K562 (cell line): ENCODE data around the gene TNFAIP8L2. TPM values are rescaled to one million over a fixed set of nuclear protein-coding genes. Genes with fewer than 3 reads are reported as not detected.

Experiments
- CBFA2T2 ChIP-seq: fragments of 450-650 bp; conservative IDR thresholded peaks from 2 replicates; pipeline ENCODE4 v1.6.1; 2017; ENCODE audit warnings: mild to moderate bottlenecking
- ERF ChIP-seq: fragments of 450-650 bp; formaldehyde crosslinking; IDR thresholded peaks from 2 replicates; pipeline ENCODE4 v1.4.0; 2020; ENCODE audit warnings: mild to moderate bottlenecking, mixed read lengths
- FOS ChIP-seq: IDR thresholded peaks from 3 replicates; pipeline ENCODE4 v1.6.1; 2011; ENCODE audit not compliant: insufficient read length; ENCODE audit errors: extremely low read depth
- FOXA1 ChIP-seq: fragments of 450-650 bp; IDR thresholded peaks from 2 replicates; pipeline ENCODE4 v1.6.1; 2016; ENCODE audit warnings: mild to moderate bottlenecking, borderline replicate concordance
- ILK ChIP-seq: fragments of 450-650 bp; IDR thresholded peaks from 2 replicates; pipeline ENCODE4 v1.6.1; 2016; ENCODE audit warnings: missing genetic modification characterization, low read depth, mild to moderate bottlenecking, missing compliant biosample characterization, moderate library complexity, borderline replicate concordance
- KAT7 ChIP-seq: sonication (generic); formaldehyde crosslinking; IDR thresholded peaks from 2 replicates; pipeline ENCODE4 v1.8.0; 2022; ENCODE audit warnings: missing genetic modification reagents, mild to moderate bottlenecking, borderline replicate concordance
- MAFF ChIP-seq: IDR thresholded peaks from 2 replicates; pipeline ENCODE4 v1.6.1; 2012; ENCODE audit warnings: low read length, improper control_type of control experiment
- TEAD2 ChIP-seq: fragments of 450-650 bp; IDR thresholded peaks from 2 replicates; pipeline ENCODE4 v1.6.1; 2016; ENCODE audit warnings: missing genetic modification characterization, control low read depth, missing compliant biosample characterization
- ZNF12 ChIP-seq: sonication (generic); formaldehyde crosslinking; IDR thresholded peaks from 2 replicates; pipeline ENCODE4 v1.4.0; 2020; ENCODE audit warnings: mild to moderate bottlenecking, missing genetic modification reagents
- ZNF507 ChIP-seq: conservative IDR thresholded peaks from 2 replicates; pipeline ENCODE4 v1.6.1; 2017; ENCODE audit warnings: missing genetic modification characterization, missing compliant biosample characterization
- ZNF707 ChIP-seq: fragments of 250-450 bp; sonication (Bioruptor Pico); conservative IDR thresholded peaks from 2 replicates; pipeline ENCODE4 v1.8.0; 2022; ENCODE audit warnings: inconsistent platforms, mild to moderate bottlenecking, moderate library complexity
- ZNF75A ChIP-seq: fragments of 450-650 bp; formaldehyde crosslinking; IDR thresholded peaks from 2 replicates; pipeline ENCODE4 v1.4.0; 2020; ENCODE audit warnings: mild to moderate bottlenecking
- ZNF778 ChIP-seq: fragments of 450-650 bp; formaldehyde crosslinking; IDR thresholded peaks from 2 replicates; pipeline ENCODE4 v1.4.0; 2020; ENCODE audit warnings: mild to moderate bottlenecking, moderate library complexity
- polyA plus RNA-seq, 8 experiments: library from polyadenylated mRNA; depleted of rRNA in 4 of 8; stranded (reverse) in 5 of 8; unstranded in 3 of 8; fragments of >200 nt; fragmentation: Nextera tagmentation in 2 of 8; fragmentation: Illumina TruSeq in 1 of 8; extraction: Ambion mirVana in 2 of 8; extraction: Trizol in 1 of 8; gene quantifications; 2 replicates each; pipeline versions ENCODE4 v1.2.1 to v1.2.3, GENCODE V29; 2011 to 2014; ENCODE audit warnings: inconsistent platforms in 1 of 8, missing spikeins in 1 of 8
- total RNA-seq, 7 experiments: library from RNA; depleted of rRNA in 6 of 7; stranded (reverse); fragments of >200 nt in 6 of 7; fragmentation: Illumina TruSeq in 2 of 7; extraction: Trizol in 2 of 7; gene quantifications; 2 replicates each; pipeline versions ENCODE4 v1.2.1 to v1.2.3, GENCODE V29; 2011 to 2021; ENCODE audit warnings: low replicate concordance in 1 of 7
- TF ChIP-seq, protein P1 (sequence below): fragments of 250-450 bp; sonication (Bioruptor Pico); IDR thresholded peaks from 2 replicates; pipeline ENCODE4 v1.5.0; 2021; ENCODE audit warnings: mild to moderate bottlenecking, moderate library complexity
- TF ChIP-seq, protein P2 (sequence below): fragments of 250-450 bp; sonication (Bioruptor Pico); IDR thresholded peaks from 2 replicates; pipeline ENCODE4 v1.4.0; 2020; ENCODE audit warnings: mild to moderate bottlenecking, moderate library complexity
- TF ChIP-seq, protein P3 (sequence below): fragments of 450-650 bp; IDR thresholded peaks from 2 replicates; pipeline ENCODE4 v1.6.1; 2017; ENCODE audit warnings: antibody characterized with exemption
- TF ChIP-seq, protein P4 (sequence below): fragments of 250-450 bp; sonication (Bioruptor Pico); IDR thresholded peaks from 2 replicates; pipeline ENCODE4 v1.8.0; 2022; ENCODE audit warnings: inconsistent platforms

The TNFAIP8L2 gene
- total and polyA plus RNA-seq, 9 of the 15 experiments (the other 6 are each of a cell fraction or from before 2014, with no cell fraction given): 0.05 to 1.7 (median 0.52) TPM

DNA sequence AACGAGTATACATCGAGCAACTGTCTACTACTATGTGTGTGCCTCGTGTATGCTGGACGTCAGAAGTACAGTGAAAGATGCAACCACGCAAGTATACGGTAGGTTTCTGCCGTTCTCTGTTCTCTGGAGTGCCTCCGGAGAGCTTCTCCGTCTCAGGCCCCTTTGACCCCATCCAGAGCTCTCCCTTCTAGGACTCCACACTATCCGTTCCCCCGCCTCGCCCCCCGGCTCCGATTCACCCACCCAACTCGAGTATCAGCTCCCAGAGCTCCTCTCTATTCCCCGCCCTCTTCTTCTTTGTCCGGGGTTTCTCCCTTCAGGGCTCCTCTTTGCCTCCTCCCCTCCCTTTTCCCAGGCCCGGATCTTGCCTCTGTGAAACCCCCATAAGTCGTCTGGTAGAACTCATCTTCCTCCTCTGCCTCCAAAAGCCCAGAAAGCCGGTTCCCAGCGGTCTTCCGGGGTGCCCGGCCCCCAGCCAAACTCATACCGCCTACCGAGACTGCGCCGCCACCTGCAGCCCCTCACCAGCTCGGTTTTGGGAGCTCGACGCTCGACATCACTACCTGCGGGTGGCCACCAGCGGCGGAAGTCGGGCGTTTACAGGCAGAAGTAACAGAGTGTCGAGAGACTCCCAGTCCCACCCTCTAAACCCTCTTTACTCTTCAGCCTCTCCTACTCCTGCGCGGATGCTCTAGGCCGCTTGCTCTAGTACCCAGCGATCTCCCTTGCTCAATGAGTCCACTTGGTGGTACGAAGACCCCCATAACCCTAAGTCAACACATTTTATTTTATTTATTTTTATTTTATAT lies 33.4 kb downstream of the TNFAIP8L2 start, which contains the start of gene VPS72 (continued):
- TF ChIP-seq, protein P1, sequence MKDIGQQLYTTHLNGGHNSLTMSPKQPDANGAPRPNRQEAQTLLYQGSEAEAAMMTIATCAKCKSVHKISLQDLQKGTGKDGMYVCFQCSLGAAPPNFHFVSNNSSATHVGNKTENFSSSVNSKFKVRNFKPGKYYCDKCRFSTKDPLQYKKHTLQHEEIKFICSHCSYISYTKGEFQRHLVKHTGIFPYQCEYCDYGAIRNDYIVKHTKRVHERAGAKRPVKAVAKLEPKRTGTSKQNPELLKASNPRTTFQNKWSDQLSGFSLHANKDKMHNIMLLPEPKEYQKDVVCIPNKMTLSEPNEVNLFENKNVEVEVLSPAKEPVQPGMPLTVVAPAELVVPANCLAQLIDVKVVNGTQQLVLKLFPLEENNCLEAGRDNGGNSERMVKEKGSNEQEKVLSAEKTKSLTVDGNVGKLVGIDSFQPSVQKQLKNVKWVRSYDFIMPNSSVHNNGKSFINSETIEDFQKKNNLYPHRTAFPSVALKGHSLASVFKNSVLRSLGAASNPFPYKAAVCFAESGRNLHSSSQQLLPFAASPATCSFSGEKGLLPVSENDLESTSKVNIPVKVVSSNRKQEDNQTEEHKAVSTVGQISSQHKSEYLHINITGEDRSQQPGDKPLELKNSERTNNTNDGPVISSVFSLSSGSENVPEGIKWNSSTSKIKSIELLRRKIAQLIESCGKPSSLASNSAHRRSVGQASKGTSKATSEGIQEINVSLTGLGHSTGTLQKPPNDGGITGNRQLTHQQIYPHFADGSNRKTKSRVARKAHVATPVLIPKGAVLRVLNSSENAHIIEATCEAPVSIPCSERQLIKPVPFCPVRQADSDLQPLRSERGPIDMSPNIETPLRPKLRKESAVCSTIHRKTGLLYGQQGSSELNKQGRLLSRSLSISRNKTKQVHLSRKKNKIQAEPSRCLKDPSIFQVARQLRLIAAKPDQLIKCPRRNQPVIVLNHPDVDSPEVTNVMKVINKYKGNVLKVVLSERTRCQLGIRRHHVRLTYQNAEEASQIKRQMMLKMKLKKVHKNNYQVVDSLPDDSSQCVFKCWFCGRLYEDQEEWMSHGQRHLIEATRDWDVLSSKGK (CRISPR knock-in tag): no peak
- TF ChIP-seq, protein P2, sequence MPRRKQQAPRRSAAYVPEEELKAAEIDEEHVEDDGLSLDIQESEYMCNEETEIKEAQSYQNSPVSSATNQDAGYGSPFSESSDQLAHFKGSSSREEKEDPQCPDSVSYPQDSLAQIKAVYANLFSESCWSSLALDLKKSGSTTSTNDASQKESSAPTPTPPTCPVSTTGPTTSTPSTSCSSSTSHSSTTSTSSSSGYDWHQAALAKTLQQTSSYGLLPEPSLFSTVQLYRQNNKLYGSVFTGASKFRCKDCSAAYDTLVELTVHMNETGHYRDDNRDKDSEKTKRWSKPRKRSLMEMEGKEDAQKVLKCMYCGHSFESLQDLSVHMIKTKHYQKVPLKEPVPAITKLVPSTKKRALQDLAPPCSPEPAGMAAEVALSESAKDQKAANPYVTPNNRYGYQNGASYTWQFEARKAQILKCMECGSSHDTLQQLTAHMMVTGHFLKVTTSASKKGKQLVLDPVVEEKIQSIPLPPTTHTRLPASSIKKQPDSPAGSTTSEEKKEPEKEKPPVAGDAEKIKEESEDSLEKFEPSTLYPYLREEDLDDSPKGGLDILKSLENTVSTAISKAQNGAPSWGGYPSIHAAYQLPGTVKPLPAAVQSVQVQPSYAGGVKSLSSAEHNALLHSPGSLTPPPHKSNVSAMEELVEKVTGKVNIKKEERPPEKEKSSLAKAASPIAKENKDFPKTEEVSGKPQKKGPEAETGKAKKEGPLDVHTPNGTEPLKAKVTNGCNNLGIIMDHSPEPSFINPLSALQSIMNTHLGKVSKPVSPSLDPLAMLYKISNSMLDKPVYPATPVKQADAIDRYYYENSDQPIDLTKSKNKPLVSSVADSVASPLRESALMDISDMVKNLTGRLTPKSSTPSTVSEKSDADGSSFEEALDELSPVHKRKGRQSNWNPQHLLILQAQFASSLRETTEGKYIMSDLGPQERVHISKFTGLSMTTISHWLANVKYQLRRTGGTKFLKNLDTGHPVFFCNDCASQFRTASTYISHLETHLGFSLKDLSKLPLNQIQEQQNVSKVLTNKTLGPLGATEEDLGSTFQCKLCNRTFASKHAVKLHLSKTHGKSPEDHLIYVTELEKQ (CRISPR knock-in tag): no peak
- TF ChIP-seq CBFA2T2: no peak
- no peak for TF ChIP-seq ZNF707 (CRISPR knock-in tag)
- no peak for TF ChIP-seq FOXA1
- TF ChIP-seq KAT7 (CRISPR knock-in tag): peak; percentile 88
- no peak for TF ChIP-seq MAFF
- no peak for TF ChIP-seq ZNF75A (CRISPR knock-in tag)
- TF ChIP-seq ILK (tag): no peak
- no peak for TF ChIP-seq ZNF507 (tag)
- no peak for TF ChIP-seq ZNF778 (CRISPR knock-in tag)
- no peak for TF ChIP-seq FOS
- no peak for TF ChIP-seq TEAD2 (tag)
- TF ChIP-seq, protein P3, sequence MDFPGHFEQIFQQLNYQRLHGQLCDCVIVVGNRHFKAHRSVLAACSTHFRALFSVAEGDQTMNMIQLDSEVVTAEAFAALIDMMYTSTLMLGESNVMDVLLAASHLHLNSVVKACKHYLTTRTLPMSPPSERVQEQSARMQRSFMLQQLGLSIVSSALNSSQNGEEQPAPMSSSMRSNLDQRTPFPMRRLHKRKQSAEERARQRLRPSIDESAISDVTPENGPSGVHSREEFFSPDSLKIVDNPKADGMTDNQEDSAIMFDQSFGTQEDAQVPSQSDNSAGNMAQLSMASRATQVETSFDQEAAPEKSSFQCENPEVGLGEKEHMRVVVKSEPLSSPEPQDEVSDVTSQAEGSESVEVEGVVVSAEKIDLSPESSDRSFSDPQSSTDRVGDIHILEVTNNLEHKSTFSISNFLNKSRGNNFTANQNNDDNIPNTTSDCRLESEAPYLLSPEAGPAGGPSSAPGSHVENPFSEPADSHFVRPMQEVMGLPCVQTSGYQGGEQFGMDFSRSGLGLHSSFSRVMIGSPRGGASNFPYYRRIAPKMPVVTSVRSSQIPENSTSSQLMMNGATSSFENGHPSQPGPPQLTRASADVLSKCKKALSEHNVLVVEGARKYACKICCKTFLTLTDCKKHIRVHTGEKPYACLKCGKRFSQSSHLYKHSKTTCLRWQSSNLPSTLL: no peak
- TF ChIP-seq ZNF12 (CRISPR knock-in tag): no peak; the same call in 1 of the 2 replicates
- no peak for TF ChIP-seq ERF
- TF ChIP-seq, protein P4, sequence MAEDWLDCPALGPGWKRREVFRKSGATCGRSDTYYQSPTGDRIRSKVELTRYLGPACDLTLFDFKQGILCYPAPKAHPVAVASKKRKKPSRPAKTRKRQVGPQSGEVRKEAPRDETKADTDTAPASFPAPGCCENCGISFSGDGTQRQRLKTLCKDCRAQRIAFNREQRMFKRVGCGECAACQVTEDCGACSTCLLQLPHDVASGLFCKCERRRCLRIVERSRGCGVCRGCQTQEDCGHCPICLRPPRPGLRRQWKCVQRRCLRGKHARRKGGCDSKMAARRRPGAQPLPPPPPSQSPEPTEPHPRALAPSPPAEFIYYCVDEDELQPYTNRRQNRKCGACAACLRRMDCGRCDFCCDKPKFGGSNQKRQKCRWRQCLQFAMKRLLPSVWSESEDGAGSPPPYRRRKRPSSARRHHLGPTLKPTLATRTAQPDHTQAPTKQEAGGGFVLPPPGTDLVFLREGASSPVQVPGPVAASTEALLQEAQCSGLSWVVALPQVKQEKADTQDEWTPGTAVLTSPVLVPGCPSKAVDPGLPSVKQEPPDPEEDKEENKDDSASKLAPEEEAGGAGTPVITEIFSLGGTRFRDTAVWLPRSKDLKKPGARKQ (CRISPR knock-in tag): no peak
